NCI-H69 (cell line): ENCODE data around the gene TGM4.
A peak's percentile ranks its signal among the peaks of the same experiment; 100 is the strongest.

Source experiments
- DNase-seq: peaks from one replicate; lab custom pipeline; 2025; lab: John Stamatoyannopoulos, UW

TGM4 gene

GRCh38 chr3:44880284-44880683 is 5.9 kb downstream of the TGM4 start:
- DNase-seq: peak; percentile 7

- DNase-seq: no peak
Measured at GRCh38 chr3:44883213-44883955, 9.0 kb downstream of the TGM4 start.

GRCh38 chr3:44883999-44884431 is 9.6 kb downstream of the TGM4 start:
- peak; percentile 79 for DNase-seq

GRCh38 chr3:44885618-44886017 is 11.2 kb downstream of the TGM4 start:
- peak; percentile 30 for DNase-seq

GRCh38 chr3:44886561-44886960 is 12.2 kb downstream of the TGM4 start:
- peak; percentile 35 for DNase-seq

- DNase-seq: no peak
Measured at GRCh38 chr3:44887101-44887500, 12.7 kb downstream of the TGM4 start.

- DNase-seq: no peak
Measured at GRCh38 chr3:44890258-44890657, 15.8 kb downstream of the TGM4 start.

- DNase-seq: no peak
Measured at GRCh38 chr3:44890852-44891251, 16.4 kb downstream of the TGM4 start.

GRCh38 chr3:44892689-44893088 is 18.3 kb downstream of the TGM4 start:
- DNase-seq: no peak

GRCh38 chr3:44893097-44893496 is 18.7 kb downstream of the TGM4 start:
- DNase-seq: no peak

GRCh38 chr3:44894485-44894884 is 20.1 kb downstream of the TGM4 start:
- DNase-seq: peak; percentile 55

- no peak for DNase-seq
Measured at GRCh38 chr3:44896440-44896839, 22.0 kb downstream of the TGM4 start.

- DNase-seq: no peak
Measured at GRCh38 chr3:44899683-44900367, 25.4 kb downstream of the TGM4 start.

- no peak for DNase-seq
Measured at GRCh38 chr3:44902628-44903027, 28.2 kb downstream of the TGM4 start.

- DNase-seq: no peak
Measured at GRCh38 chr3:44903314-44903713, 28.9 kb downstream of the TGM4 start.

- no peak for DNase-seq
Measured at GRCh38 chr3:44903751-44904150, 29.3 kb downstream of the TGM4 start.

- DNase-seq: peak; percentile 22
Measured at GRCh38 chr3:44905446-44906157, 31.2 kb downstream of the TGM4 start.

GRCh38 chr3:44906997-44907396 is 32.6 kb downstream of the TGM4 start:
- no peak for DNase-seq

GRCh38 chr3:44907612-44908011 is 33.2 kb downstream of the TGM4 start:
- DNase-seq: no peak

- DNase-seq: no peak
Measured at GRCh38 chr3:44909063-44909462, 34.7 kb downstream of the TGM4 start.

- no peak for DNase-seq
Measured at GRCh38 chr3:44910693-44911092, 36.3 kb downstream of the TGM4 start.

GRCh38 chr3:44913868-44914468 is 39.6 kb downstream of the TGM4 start:
- DNase-seq: peak; percentile 65

GRCh38 chr3:44914936-44915335 is 40.5 kb downstream of the TGM4 start:
- DNase-seq: peak; percentile 43
